Breast epithelium (tissue), 4 donors: ENCODE results near the gene TCN2. TPM values are rescaled to one million over a fixed set of nuclear protein-coding genes. Genes with fewer than 3 reads are reported as not detected.

ENCODE experiments used
- DNase-seq, 2 donors: peaks; one replicate each; pipeline ENCODE4 v3.0.0-alpha.2; 2019; ENCODE audit warnings: low spot score in 2 of 2
- H3K27ac ChIP-seq, 2 donors: fragments of 200-600 bp; sonication (generic) in 1 of 2; one replicate each; pipeline ENCODE4 v1.5.1; 2016 to 2019; ENCODE audit warnings: mild to moderate bottlenecking in 1 of 2
- H3K27me3 ChIP-seq, 2 donors: fragments of 200-600 bp; sonication (generic) in 1 of 2; one replicate each; pipeline versions ENCODE4 v1.5.1 to v1.6.0; 2017 to 2019; ENCODE audit warnings: control low read depth in 1 of 2, mild to moderate bottlenecking in 1 of 2
- H3K36me3 ChIP-seq: fragments of 200-600 bp; one replicate; pipeline ENCODE4 v1.5.1; 2019
- H3K4me1 ChIP-seq, 2 donors: fragments of 200-600 bp; sonication (generic); one replicate each; pipeline ENCODE4 v1.5.1; 2016 to 2019; ENCODE audit warnings: control low read depth in 1 of 2
- H3K4me3 ChIP-seq, 3 donors: fragments of 200-600 bp; sonication (generic); 1 replicate in 2 of 3; 2 replicates in 1 of 3; pipeline ENCODE4 v1.5.1; 2016 to 2019; ENCODE audit warnings: mild to moderate bottlenecking in 3 of 3, moderate library complexity in 2 of 3
- H3K9me3 ChIP-seq, 2 donors: fragments of 200-600 bp; sonication (generic) in 1 of 2; one replicate each; pipeline ENCODE4 v1.5.1; 2016 to 2019; ENCODE audit warnings: control low read depth in 1 of 2
- CTCF ChIP-seq, 3 donors: fragments of 450-650 bp; IDR thresholded peaks; one replicate each; pipeline ENCODE4 v1.5.1; 2016 to 2017; ENCODE audit warnings: antibody characterized with exemption in 3 of 3, mild to moderate bottlenecking in 3 of 3, moderate library complexity in 3 of 3
- POLR2A ChIP-seq: fragments of 450-650 bp; IDR thresholded peaks from one replicate; pipeline ENCODE4 v1.6.1; 2016; ENCODE audit warnings: antibody characterized with exemption, mild to moderate bottlenecking, moderate library complexity
- POLR2AphosphoS5 ChIP-seq, 3 donors: sonication (generic); formaldehyde crosslinking; IDR thresholded peaks; one replicate each; pipeline ENCODE4 v1.6.1; 2017; ENCODE audit warnings: antibody characterized with exemption in 3 of 3
- intact Hi-C: fragments of 100-400 bp; cut with DNase I; formaldehyde crosslinking; loops from one replicate; pipeline ENCODE4 v1.15.1; 2023; ENCODE audit warnings: low total_unique reads
- total RNA-seq, 3 donors: library from RNA; depleted of rRNA; stranded (reverse); fragments of >200 nt; gene quantifications; one replicate each; pipeline ENCODE4 v1.1.0, GENCODE V29; 2016

Gene TCN2
- total RNA-seq, 3 donors from 2014 or later: 32.4 to 69.8 (median 36.7) TPM

GRCh38 chr22:30667107-30667493 is 60.1 kb downstream of the TCN2 start:
- Histone ChIP-seq H3K27me3 (no peaks in the 10 kb centered on the region), H3K36me3 (no peaks in the 10 kb centered on the region), H3K27ac (peak overlapping the region in 1 of 2 donors; percentile 79), H3K4me3 (peak overlapping the region; percentile 78 to 95 (median 84)), H3K9me3 (no peaks in the 10 kb centered on the region), H3K4me1 (no peaks in the 10 kb centered on the region)
- intact Hi-C loops: no loop called here
- no peak for TF ChIP-seq POLR2AphosphoS5 (IDR thresholded peaks at IDR 0.05)
- no peak for TF ChIP-seq CTCF (IDR thresholded peaks at IDR 0.05)
- no peak for TF ChIP-seq POLR2A
- no peak for DNase-seq

GRCh38 chr22:30667494-30668385 is 60.8 kb downstream of the TCN2 start, which contains the start of gene DUSP18:
TSS of gene DUSP18 (minus strand) at chr22:30667875. CDS start at chr22:30664003, 3,872 bp downstream.
- intact Hi-C loops: no loop called here
- peak; percentile 89 to 95 for DNase-seq
- H3K9me3 ChIP-seq: no peaks in the 10 kb centered on the region
- no peaks in the 10 kb centered on the region for H3K4me1 ChIP-seq
- no peaks in the 10 kb centered on the region for H3K27me3 ChIP-seq
- TF ChIP-seq CTCF (IDR thresholded peaks at IDR 0.05): peak in 1 of 3 donors; percentile 12
- TF ChIP-seq POLR2AphosphoS5 (IDR thresholded peaks at IDR 0.05): peak in 2 of 3 donors; percentile 36 to 67
- no peak for TF ChIP-seq POLR2A
- peak within 1 kb of the TSS; percentile 78 to 95 (median 84) for H3K4me3 ChIP-seq
- H3K27ac ChIP-seq: peak within 1 kb of the TSS; percentile 79 to 88
- H3K36me3 ChIP-seq: no peaks in the 10 kb centered on the region

- Histone ChIP-seq H3K27ac (peak overlapping the region; percentile 79 to 88), H3K36me3 (no peaks in the 10 kb centered on the region), H3K27me3 (no peaks in the 10 kb centered on the region), H3K4me1 (no peaks in the 10 kb centered on the region), H3K4me3 (peak overlapping the region; percentile 78 to 95 (median 84)), H3K9me3 (no peaks in the 10 kb centered on the region)
- intact Hi-C loops: no loop called here
- TF ChIP-seq CTCF (IDR thresholded peaks at IDR 0.05) (no peak), POLR2A (no peak), POLR2AphosphoS5 (IDR thresholded peaks at IDR 0.05) (no peak)
- DNase-seq: no peak
Measured at GRCh38 chr22:30668386-30668710, 61.4 kb downstream of the TCN2 start.

GRCh38 chr22:30671071-30671470 is 64.1 kb downstream of the TCN2 start:
- DNase-seq: no peak
- no peak for TF ChIP-seq CTCF (IDR thresholded peaks at IDR 0.05)
- TF ChIP-seq POLR2AphosphoS5 (IDR thresholded peaks at IDR 0.05): no peak
- no peak for TF ChIP-seq POLR2A
- H3K27me3 ChIP-seq: no peaks in the 10 kb centered on the region
- intact Hi-C loops: no loop called here
- no peak overlapping the region for H3K4me3 ChIP-seq
- no peaks in the 10 kb centered on the region for H3K9me3 ChIP-seq
- no peak overlapping the region for H3K27ac ChIP-seq
- no peaks in the 10 kb centered on the region for H3K4me1 ChIP-seq
- H3K36me3 ChIP-seq: no peaks in the 10 kb centered on the region

GRCh38 chr22:30673136-30673535 is 66.2 kb downstream of the TCN2 start:
- intact Hi-C loops: no loop called here
- no peaks in the 10 kb centered on the region for H3K36me3 ChIP-seq

More at GRCh38 chr22:30673136-30673535, 66.2 kb downstream of the TCN2 start:
- no peak for DNase-seq
- TF ChIP-seq CTCF (IDR thresholded peaks at IDR 0.05) (no peak), POLR2AphosphoS5 (IDR thresholded peaks at IDR 0.05) (no peak), POLR2A (no peak)
- Histone ChIP-seq H3K27me3 (no peaks in the 10 kb centered on the region), H3K4me1 (no peaks in the 10 kb centered on the region), H3K9me3 (no peaks in the 10 kb centered on the region), H3K27ac (no peak overlapping the region), H3K4me3 (no peak overlapping the region)
